NCI-H2029 treated with DMSO at 0.1 percent for 48 hours (cell line): ENCODE results near the gene TNRC18.
A peak's percentile ranks its signal among the peaks of the same experiment; 100 is the strongest.
"Not testable (repeated sequence)": the region's sequence is repeated elsewhere in the genome, so short reads cannot be mapped to it uniquely, and the experiment has no call there.

ENCODE experiments used
- DNase-seq: peaks from one replicate; lab custom pipeline; 2025; lab: John Stamatoyannopoulos, UW

TNRC18 gene

GRCh38 chr7:5377279-5377678, 46.4 kb downstream of the TNRC18 start:
- no peak for DNase-seq

GRCh38 chr7:5375925-5376324, 47.7 kb downstream of the TNRC18 start:
- no peak for DNase-seq

- no peak for DNase-seq
These were observed 49.2 kb downstream of the TNRC18 start for GRCh38 chr7:5374464-5374863.

- no peak for DNase-seq
These were observed 50.3 kb downstream of the TNRC18 start for GRCh38 chr7:5373300-5373699.

- no peak for DNase-seq
These were observed 52.9 kb downstream of the TNRC18 start for GRCh38 chr7:5370454-5371353.

- no peak for DNase-seq
These were observed 56.0 kb downstream of the TNRC18 start for GRCh38 chr7:5367661-5368060.

- peak; percentile 21 for DNase-seq
These were observed 57.5 kb downstream of the TNRC18 start for GRCh38 chr7:5365976-5366625.

GRCh38 chr7:5363729-5364128, 59.9 kb downstream of the TNRC18 start:
- DNase-seq = no peak

GRCh38 chr7:5362466-5362865, 61.2 kb downstream of the TNRC18 start:
- DNase-seq = no peak

- no peak for DNase-seq
These were observed 62.0 kb downstream of the TNRC18 start for GRCh38 chr7:5361446-5362127.

- no peak for DNase-seq
These were observed 62.7 kb downstream of the TNRC18 start for GRCh38 chr7:5360971-5361370.

- no peak for DNase-seq
These were observed 63.2 kb downstream of the TNRC18 start for GRCh38 chr7:5360451-5360850.

- DNase-seq = not testable (repeated sequence)
These were observed 63.6 kb downstream of the TNRC18 start for GRCh38 chr7:5360021-5360420.

- no peak for DNase-seq
These were observed 64.3 kb downstream of the TNRC18 start for GRCh38 chr7:5359344-5359743.

GRCh38 chr7:5357951-5358350, 65.7 kb downstream of the TNRC18 start:
- no peak for DNase-seq

- DNase-seq = no peak
These were observed 66.9 kb downstream of the TNRC18 start for GRCh38 chr7:5356751-5357119.

- DNase-seq = peak; percentile 51
These were observed 69.0 kb downstream of the TNRC18 start for GRCh38 chr7:5354460-5355232.

GRCh38 chr7:5352440-5353010, 71.1 kb downstream of the TNRC18 start:
- no peak for DNase-seq

GRCh38 chr7:5351507-5352265, 71.9 kb downstream of the TNRC18 start:
- DNase-seq = no peak

GRCh38 chr7:5350600-5351385, 72.8 kb downstream of the TNRC18 start:
- no peak for DNase-seq
